Measurements from ENCODE around the gene DHCR24.

The DHCR24 gene

GRCh38 chr1:54864460-54865208, 22.4 kb downstream of the DHCR24 start:
- Histone ChIP-seq H3K36me3 (replicated peaks) (peaks cover 92% of the 10 kb centered on the region), H3K4me3 (no peak overlapping the region), H3K4me1 (no peaks in the 10 kb centered on the region), H3K27me3 (ENCODE audit: low read depth) (no peaks in the 10 kb centered on the region), H3K9me3 (no peaks in the 10 kb centered on the region)
- no peak for DNase-seq (ENCODE audit: low spot score in 2 of 2)
- in situ Hi-C loops (cut with MboI; ENCODE audit: low sequenced_read_pairs) = no loop called here

- no peak for DNase-seq (ENCODE audit: low spot score in 2 of 2)
- Histone ChIP-seq H3K9me3 (no peaks in the 10 kb centered on the region), H3K36me3 (replicated peaks) (peaks cover 92% of the 10 kb centered on the region), H3K4me3 (no peak overlapping the region), H3K4me1 (no peaks in the 10 kb centered on the region), H3K27me3 (ENCODE audit: low read depth) (no peaks in the 10 kb centered on the region)
- in situ Hi-C loops (cut with MboI; ENCODE audit: low sequenced_read_pairs) = no loop called here
These were observed 23.7 kb downstream of the DHCR24 start for GRCh38 chr1:54863267-54863665.

GRCh38 chr1:54861070-54861761, 25.8 kb downstream of the DHCR24 start:
- Histone ChIP-seq H3K36me3 (replicated peaks) (peaks cover 88% of the 10 kb centered on the region), H3K4me3 (no peak overlapping the region), H3K9me3 (no peaks in the 10 kb centered on the region), H3K27me3 (ENCODE audit: low read depth) (no peaks in the 10 kb centered on the region), H3K4me1 (no peaks in the 10 kb centered on the region)
- in situ Hi-C loops (cut with MboI; ENCODE audit: low sequenced_read_pairs) = no loop called here
- no peak for DNase-seq (ENCODE audit: low spot score in 2 of 2)

- in situ Hi-C loops (cut with MboI; ENCODE audit: low sequenced_read_pairs) = no loop called here
- Histone ChIP-seq H3K4me1 (no peaks in the 10 kb centered on the region), H3K9me3 (no peaks in the 10 kb centered on the region), H3K27me3 (ENCODE audit: low read depth) (no peaks in the 10 kb centered on the region), H3K4me3 (no peak overlapping the region), H3K36me3 (replicated peaks) (peaks cover 88% of the 10 kb centered on the region)
- no peak for DNase-seq (ENCODE audit: low spot score in 2 of 2)
These were observed 27.1 kb downstream of the DHCR24 start for GRCh38 chr1:54859700-54860391.

DNA sequence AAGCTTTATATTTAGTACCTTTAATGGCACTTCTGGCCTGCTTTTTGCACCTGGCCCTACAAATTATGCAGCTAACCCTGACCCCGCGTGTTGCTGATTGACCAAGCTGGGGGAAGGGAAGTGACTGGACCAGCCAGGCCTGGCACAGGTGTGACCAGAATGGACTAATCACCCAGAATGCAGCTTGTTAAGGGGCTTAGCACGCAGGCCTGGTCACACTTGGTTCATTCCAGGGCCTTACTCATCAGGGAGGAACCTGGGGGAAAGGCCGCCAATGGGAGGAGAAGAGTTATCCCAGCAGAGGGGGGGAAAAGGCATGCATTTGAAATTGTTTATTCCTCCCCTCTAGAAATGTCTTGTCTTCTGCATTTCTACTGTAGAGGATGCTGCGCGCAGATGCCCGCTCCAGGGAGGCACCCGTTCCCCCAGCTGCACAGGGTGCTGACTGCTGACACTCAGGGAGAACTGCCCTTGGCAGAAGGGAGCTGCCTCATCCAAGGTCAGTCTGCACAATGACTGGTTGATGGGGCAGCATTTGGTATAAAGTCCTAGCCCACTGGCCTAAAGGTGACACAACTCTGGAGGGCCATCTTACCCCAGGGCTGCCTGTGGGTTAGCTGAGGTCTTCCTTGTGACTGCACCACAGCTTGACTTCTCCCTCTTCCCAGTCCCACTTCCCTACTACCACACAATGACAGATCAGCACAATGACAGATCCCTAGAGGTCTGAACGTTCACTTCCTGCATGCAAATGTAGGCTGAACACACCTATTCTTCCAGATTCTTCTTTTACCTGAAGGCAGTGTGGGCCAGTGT, 29.0 kb downstream of the DHCR24 start:
- in situ Hi-C loops (cut with MboI; ENCODE audit: low sequenced_read_pairs) = no loop called here
- Histone ChIP-seq H3K27me3 (ENCODE audit: low read depth) (no peaks in the 10 kb centered on the region), H3K36me3 (replicated peaks) (peaks cover 89% of the 10 kb centered on the region), H3K4me1 (no peaks in the 10 kb centered on the region), H3K4me3 (no peak overlapping the region), H3K9me3 (no peaks in the 10 kb centered on the region)
- DNase-seq (ENCODE audit: low spot score in 2 of 2) = no peak

DNA sequence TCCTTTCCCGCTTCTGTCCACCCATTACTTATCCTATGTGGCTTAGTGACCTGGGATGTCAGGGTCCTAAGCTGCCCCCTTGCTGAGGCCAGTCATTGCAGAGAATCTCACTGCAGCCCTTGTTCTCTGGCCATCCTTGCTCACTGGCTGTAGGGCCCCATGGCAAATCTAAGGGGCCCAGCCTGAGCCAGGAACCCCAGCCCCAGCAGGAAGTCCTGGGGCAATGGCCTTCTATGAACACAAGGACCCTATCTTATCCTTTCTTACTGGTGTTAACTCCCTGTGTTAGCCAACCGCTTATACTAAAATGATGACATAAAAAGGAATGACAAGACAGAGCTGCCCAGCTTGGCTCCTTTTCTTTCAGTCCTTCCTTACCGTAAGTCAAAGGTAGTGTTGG, 29.9 kb downstream of the DHCR24 start:
- DNase-seq (ENCODE audit: low spot score in 2 of 2) = no peak
- no peaks in the 10 kb centered on the region for H3K27me3 ChIP-seq (ENCODE audit: low read depth)
- H3K4me3 ChIP-seq = no peak overlapping the region
- peaks cover 89% of the 10 kb centered on the region for H3K36me3 ChIP-seq (replicated peaks)
- H3K4me1 ChIP-seq = no peaks in the 10 kb centered on the region
- in situ Hi-C loops (cut with MboI; ENCODE audit: low sequenced_read_pairs) = no loop called here
- H3K9me3 ChIP-seq = no peaks in the 10 kb centered on the region

GRCh38 chr1:54854381-54855020, 32.5 kb downstream of the DHCR24 start:
- Histone ChIP-seq H3K36me3 (replicated peaks) (peaks cover 91% of the 10 kb centered on the region), H3K4me3 (no peak overlapping the region), H3K27me3 (ENCODE audit: low read depth) (no peaks in the 10 kb centered on the region), H3K4me1 (no peaks in the 10 kb centered on the region), H3K9me3 (no peaks in the 10 kb centered on the region)
- no peak for DNase-seq (ENCODE audit: low spot score in 2 of 2)
- in situ Hi-C loops (cut with MboI; ENCODE audit: low sequenced_read_pairs) = no loop called here

DNA sequence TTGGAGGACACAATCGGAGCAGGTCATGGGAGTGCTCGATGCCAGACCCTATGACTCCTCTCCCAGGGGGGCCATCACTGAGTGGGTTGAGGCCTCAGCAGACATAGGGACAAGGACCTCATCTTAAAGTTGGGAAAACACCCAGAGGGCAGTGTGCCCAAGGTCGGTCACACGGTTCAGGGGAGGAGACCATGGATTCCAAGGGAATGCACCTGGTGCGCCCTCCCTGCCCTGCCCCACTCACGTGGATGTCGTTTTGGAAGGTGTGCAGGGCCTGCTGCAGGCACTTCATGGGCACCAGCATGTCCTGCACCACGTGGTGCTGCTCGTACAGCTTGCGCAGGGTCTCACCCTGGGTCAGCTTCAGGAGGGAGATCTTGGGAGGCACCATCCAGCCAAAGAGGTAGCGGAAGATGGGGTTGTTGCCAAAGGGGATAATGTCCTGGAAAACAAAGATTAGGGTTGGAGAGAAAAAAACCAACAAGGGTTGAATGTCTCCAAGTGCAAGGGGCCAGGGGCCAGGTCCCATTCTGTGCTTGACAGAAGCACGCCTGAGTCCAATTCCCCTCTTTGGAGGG, 33.1 kb downstream of the DHCR24 start:
- in situ Hi-C loops (cut with MboI; ENCODE audit: low sequenced_read_pairs) = no loop called here
- H3K27me3 ChIP-seq (ENCODE audit: low read depth) = no peaks in the 10 kb centered on the region
- DNase-seq (ENCODE audit: low spot score in 2 of 2) = no peak
- H3K9me3 ChIP-seq = no peaks in the 10 kb centered on the region
- H3K4me1 ChIP-seq = no peaks in the 10 kb centered on the region
- peaks cover 90% of the 10 kb centered on the region for H3K36me3 ChIP-seq (replicated peaks)
- no peak overlapping the region for H3K4me3 ChIP-seq

- in situ Hi-C loops (cut with MboI; ENCODE audit: low sequenced_read_pairs) = no loop called here
- no peak overlapping the region for H3K4me3 ChIP-seq
These were observed 33.8 kb downstream of the DHCR24 start for GRCh38 chr1:54853096-54853792.

GRCh38 chr1:54851936-54852524, 35.0 kb downstream of the DHCR24 start:
- no peak for DNase-seq (ENCODE audit: low spot score in 2 of 2)
- Histone ChIP-seq H3K9me3 (no peaks in the 10 kb centered on the region), H3K4me3 (no peak overlapping the region), H3K4me1 (no peaks in the 10 kb centered on the region), H3K36me3 (replicated peaks) (peaks cover 80% of the 10 kb centered on the region), H3K27me3 (ENCODE audit: low read depth) (no peaks in the 10 kb centered on the region)
- in situ Hi-C loops (cut with MboI; ENCODE audit: low sequenced_read_pairs) = no loop called here

More at GRCh38 chr1:54853096-54853792, 33.8 kb downstream of the DHCR24 start:
- Histone ChIP-seq H3K27me3 (ENCODE audit: low read depth) (no peaks in the 10 kb centered on the region), H3K9me3 (no peaks in the 10 kb centered on the region), H3K36me3 (replicated peaks) (peaks cover 89% of the 10 kb centered on the region), H3K4me1 (no peaks in the 10 kb centered on the region)
- no peak for DNase-seq (ENCODE audit: low spot score in 2 of 2)

DNA sequence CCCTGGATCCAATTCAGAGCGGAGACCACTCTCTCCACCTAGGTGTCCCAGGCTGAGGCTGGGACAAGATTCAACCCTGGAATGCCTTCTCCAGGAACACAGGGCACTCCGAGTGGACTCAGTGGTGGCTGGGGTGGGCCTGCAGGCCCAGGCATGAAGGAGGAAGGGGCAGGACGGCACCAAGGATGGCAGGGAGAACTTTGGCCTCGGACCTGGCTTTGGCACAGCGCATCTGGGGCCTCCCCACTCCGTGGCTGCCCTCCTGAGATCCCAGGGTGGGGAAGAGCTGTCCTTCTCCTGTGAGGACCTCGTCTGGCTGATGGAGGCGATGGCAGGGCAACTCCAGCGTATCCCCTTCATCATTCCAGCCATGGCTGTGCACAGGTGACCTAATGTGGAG, 35.6 kb downstream of the DHCR24 start:
- no peak for DNase-seq (ENCODE audit: low spot score in 2 of 2)
- Histone ChIP-seq H3K36me3 (replicated peaks) (peaks cover 74% of the 10 kb centered on the region), H3K9me3 (no peaks in the 10 kb centered on the region), H3K4me3 (no peak overlapping the region), H3K4me1 (no peaks in the 10 kb centered on the region), H3K27me3 (ENCODE audit: low read depth) (no peaks in the 10 kb centered on the region)
- in situ Hi-C loops (cut with MboI; ENCODE audit: low sequenced_read_pairs) = no loop called here

- H3K9me3 ChIP-seq = no peaks in the 10 kb centered on the region
- no peak for DNase-seq (ENCODE audit: low spot score in 2 of 2)
- in situ Hi-C loops (cut with MboI; ENCODE audit: low sequenced_read_pairs) = no loop called here
- peaks cover 68% of the 10 kb centered on the region for H3K36me3 ChIP-seq (replicated peaks)
- no peaks in the 10 kb centered on the region for H3K27me3 ChIP-seq (ENCODE audit: low read depth)
- no peaks in the 10 kb centered on the region for H3K4me1 ChIP-seq
- no peak overlapping the region for H3K4me3 ChIP-seq
These were observed 36.3 kb downstream of the DHCR24 start for GRCh38 chr1:54850737-54851136.
